Measurements from ENCODE around the gene URGCP. TPM values are rescaled to one million over a fixed set of nuclear protein-coding genes. Genes with fewer than 3 reads are reported as not detected.

URGCP gene
- total RNA-seq, 1 experiment from 2014 or later: 28.0 TPM

- H3K4me2 ChIP-seq (ENCODE audit: low read length): no peak overlapping the region
- H3K27ac ChIP-seq (ENCODE audit: low read depth, low read length): no peak overlapping the region
- ChIA-PET RAD21 (ENCODE audit: low non-redundant PET in 1 of 2, low total read pairs in 2 of 2, uncharacterized antibody in 2 of 2, unreplicated experiment in 2 of 2) (no interaction called here), CTCF (no interaction called here), POLR2A (no interaction called here)
- BruUV-seq (replicated peaks): no TSS peak
- no peaks in the 10 kb centered on the region for H3K9me3 ChIP-seq (ENCODE audit: control insufficient read depth in 1 of 2, insufficient read depth in 1 of 2, low read depth in 1 of 2, low read length in 2 of 2)
- peaks cover 9 to 12% of the 10 kb centered on the region in 2 experiments; a peak in 3 of 4 replicates for H3K36me3 ChIP-seq (ENCODE audit: control insufficient read depth in 1 of 2, insufficient read depth in 2 of 2, low read length in 2 of 2)
- DNase-seq (ENCODE audit: low read depth, low spot score): no peak
- H3K4me1 ChIP-seq (ENCODE audit: control insufficient read depth in 1 of 2, insufficient read depth in 2 of 2, low read length in 2 of 2): peaks cover 2 to 8% of the 10 kb centered on the region in 2 experiments; a peak in 2 of 4 replicates
- ATAC-seq: no peak
- intact Hi-C loops (cut with micrococcal nuclease): no loop called here
- H4K20me1 ChIP-seq (ENCODE audit: insufficient read depth): no peaks in the 10 kb centered on the region
- no peak for TF ChIP-seq FOSL1 (IDR thresholded peaks at IDR 0.05; ENCODE audit: low read depth)
- TF ChIP-seq TCF7L2 (IDR thresholded peaks at IDR 0.05; ENCODE audit: borderline replicate concordance, extremely low read depth, insufficient read depth, insufficient read length): no peak
- TF ChIP-seq EGR1 (IDR thresholded peaks at IDR 0.05; ENCODE audit: low read depth): no peak
- no peak for TF ChIP-seq RAD21 (IDR thresholded peaks at IDR 0.05; ENCODE audit: low read depth)
- TF ChIP-seq ZBTB33 (IDR thresholded peaks at IDR 0.05; ENCODE audit: extremely low read depth, insufficient replicate concordance, low read length): no peak
- TF ChIP-seq SIN3A (IDR thresholded peaks at IDR 0.05; ENCODE audit: low read depth): no peak
- no peaks in the 10 kb centered on the region for H3K9me2 ChIP-seq (ENCODE audit: insufficient read depth)
- no peak overlapping the region for H3K9ac ChIP-seq (ENCODE audit: low read length)
- H3K4me3 ChIP-seq (replicated peaks in 1 of 2; ENCODE audit: low read depth in 1 of 2, low read length in 2 of 2): no peak overlapping the region
- no peaks in the 10 kb centered on the region for H3K27me3 ChIP-seq (ENCODE audit: insufficient read depth, low read length)
- H2AFZ ChIP-seq (ENCODE audit: low read depth, low read length, poor library complexity, severe bottlenecking): no peak overlapping the region
- H3K79me2 ChIP-seq (ENCODE audit: insufficient read depth, low read length): peaks cover 11% of the 10 kb centered on the region
These were observed 42.3 kb downstream of the URGCP start for GRCh38 chr7:43864126-43864525.

GRCh38 chr7:43856996-43857395, 49.4 kb downstream of the URGCP start:
- Histone ChIP-seq H3K4me2 (ENCODE audit: low read length) (no peak overlapping the region), H3K9ac (ENCODE audit: low read length) (no peak overlapping the region), H3K4me1 (ENCODE audit: control insufficient read depth in 1 of 2, insufficient read depth in 2 of 2, low read length in 2 of 2) (no peaks in the 10 kb centered on the region), H4K20me1 (ENCODE audit: insufficient read depth) (no peaks in the 10 kb centered on the region), H3K79me2 (ENCODE audit: insufficient read depth, low read length) (no peaks in the 10 kb centered on the region), H3K36me3 (ENCODE audit: control insufficient read depth in 1 of 2, insufficient read depth in 2 of 2, low read length in 2 of 2) (no peaks in the 10 kb centered on the region), H3K27ac (ENCODE audit: low read depth, low read length) (no peak overlapping the region), H3K9me3 (ENCODE audit: control insufficient read depth in 1 of 2, insufficient read depth in 1 of 2, low read depth in 1 of 2, low read length in 2 of 2) (no peaks in the 10 kb centered on the region), H3K4me3 (replicated peaks in 1 of 2; ENCODE audit: low read depth in 1 of 2, low read length in 2 of 2) (no peak overlapping the region), H2AFZ (ENCODE audit: low read depth, low read length, poor library complexity, severe bottlenecking) (no peak overlapping the region), H3K27me3 (ENCODE audit: insufficient read depth, low read length) (no peaks in the 10 kb centered on the region), H3K9me2 (ENCODE audit: insufficient read depth) (no peaks in the 10 kb centered on the region)
- ATAC-seq (no peak), DNase-seq (ENCODE audit: low read depth, low spot score) (no peak)
- BruUV-seq (replicated peaks): no TSS peak
- TF ChIP-seq RAD21 (IDR thresholded peaks at IDR 0.05; ENCODE audit: low read depth) (no peak), ZBTB33 (IDR thresholded peaks at IDR 0.05; ENCODE audit: extremely low read depth, insufficient replicate concordance, low read length) (no peak), SP1 (IDR thresholded peaks at IDR 0.05; ENCODE audit: low read depth) (no peak), POLR2A (IDR thresholded peaks at IDR 0.05; ENCODE audit: borderline replicate concordance, extremely low read depth, insufficient read depth, insufficient read length) (no peak), JUND (IDR thresholded peaks at IDR 0.05) (no peak), POLR2AphosphoS5 (IDR thresholded peaks at IDR 0.05; ENCODE audit: low read depth, low read length) (no peak), SIN3A (IDR thresholded peaks at IDR 0.05; ENCODE audit: low read depth) (no peak), FOSL1 (IDR thresholded peaks at IDR 0.05; ENCODE audit: low read depth) (no peak), YY1 (IDR thresholded peaks at IDR 0.05; ENCODE audit: extremely low read depth, insufficient replicate concordance, low read depth, low read length) (no peak), ZFX (IDR thresholded peaks at IDR 0.05) (no peak), CBX3 (IDR thresholded peaks at IDR 0.05; ENCODE audit: low read depth) (no peak), EZH2 (IDR thresholded peaks at IDR 0.05) (no peak)
- POLR2A ChIA-PET: no interaction called here
- CTCF ChIA-PET: no interaction called here
- intact Hi-C loops (cut with micrococcal nuclease): no loop called here
- RAD21 ChIA-PET (ENCODE audit: low non-redundant PET in 1 of 2, low total read pairs in 2 of 2, uncharacterized antibody in 2 of 2, unreplicated experiment in 2 of 2): no interaction called here

Data from HCT116 (cell line).